Breast epithelium (tissue), 3 donors: Measurements from ENCODE around the gene POLN.

Source experiments
- POLR2A ChIP-seq: fragments of 450-650 bp; IDR thresholded peaks from one replicate; pipeline ENCODE4 v1.6.1; 2016; ENCODE audit warnings: antibody characterized with exemption, mild to moderate bottlenecking, moderate library complexity
- TF ChIP-seq, protein P1 (sequence below), 3 donors: fragments of 450-650 bp; IDR thresholded peaks; one replicate each; pipeline ENCODE4 v1.5.1; 2016 to 2017; ENCODE audit warnings: antibody characterized with exemption in 3 of 3, mild to moderate bottlenecking in 3 of 3, moderate library complexity in 3 of 3

DNA sequence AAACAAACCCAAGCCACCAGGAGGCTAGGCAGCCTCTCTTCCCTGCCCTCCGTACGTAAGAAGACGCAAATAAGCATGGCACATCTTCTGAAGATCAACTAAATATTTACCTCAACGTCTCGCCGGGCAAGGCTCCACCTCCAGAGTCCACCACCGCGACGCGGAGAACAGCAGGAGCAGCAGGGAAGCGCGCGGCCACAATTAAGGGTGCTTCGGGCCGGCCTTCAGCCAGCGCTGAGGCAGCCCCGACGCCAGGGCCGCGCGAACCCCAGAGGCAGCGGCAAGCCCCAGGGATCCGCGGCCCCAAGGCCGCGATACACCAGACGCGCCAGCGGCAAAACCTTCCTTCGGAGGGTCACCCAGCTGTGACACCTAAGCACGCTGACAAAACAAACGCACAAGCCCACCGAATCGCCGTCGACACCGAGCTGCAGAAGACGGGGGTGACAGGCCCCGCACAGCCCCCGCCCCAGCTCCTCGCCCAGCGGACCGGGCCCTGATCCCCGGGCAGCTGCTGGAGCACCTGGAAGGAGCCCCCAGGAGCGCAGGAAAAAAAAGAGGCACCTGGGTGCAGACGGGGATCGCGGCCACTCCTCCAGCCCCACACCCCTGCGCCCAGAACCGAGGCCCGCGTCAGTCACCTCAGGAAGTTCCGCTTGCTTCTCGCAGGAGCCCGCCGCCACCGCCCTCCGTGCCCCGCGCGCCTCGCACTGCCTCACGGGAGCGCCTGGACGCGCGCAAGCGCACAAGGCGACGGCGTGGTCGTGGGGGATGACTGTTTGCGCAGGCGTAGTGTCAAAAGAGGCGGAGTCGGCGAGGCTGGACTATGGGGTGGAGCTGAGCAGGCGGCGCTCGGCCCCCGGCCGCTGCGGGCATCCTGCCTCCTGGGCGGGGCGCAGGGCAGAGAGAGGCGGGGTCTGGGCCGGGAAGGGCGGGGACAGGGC lies at the start of gene POLN, which contains the start of gene HAUS3:
- peak; percentile 19 for TF ChIP-seq POLR2A
- TF ChIP-seq, protein P1, sequence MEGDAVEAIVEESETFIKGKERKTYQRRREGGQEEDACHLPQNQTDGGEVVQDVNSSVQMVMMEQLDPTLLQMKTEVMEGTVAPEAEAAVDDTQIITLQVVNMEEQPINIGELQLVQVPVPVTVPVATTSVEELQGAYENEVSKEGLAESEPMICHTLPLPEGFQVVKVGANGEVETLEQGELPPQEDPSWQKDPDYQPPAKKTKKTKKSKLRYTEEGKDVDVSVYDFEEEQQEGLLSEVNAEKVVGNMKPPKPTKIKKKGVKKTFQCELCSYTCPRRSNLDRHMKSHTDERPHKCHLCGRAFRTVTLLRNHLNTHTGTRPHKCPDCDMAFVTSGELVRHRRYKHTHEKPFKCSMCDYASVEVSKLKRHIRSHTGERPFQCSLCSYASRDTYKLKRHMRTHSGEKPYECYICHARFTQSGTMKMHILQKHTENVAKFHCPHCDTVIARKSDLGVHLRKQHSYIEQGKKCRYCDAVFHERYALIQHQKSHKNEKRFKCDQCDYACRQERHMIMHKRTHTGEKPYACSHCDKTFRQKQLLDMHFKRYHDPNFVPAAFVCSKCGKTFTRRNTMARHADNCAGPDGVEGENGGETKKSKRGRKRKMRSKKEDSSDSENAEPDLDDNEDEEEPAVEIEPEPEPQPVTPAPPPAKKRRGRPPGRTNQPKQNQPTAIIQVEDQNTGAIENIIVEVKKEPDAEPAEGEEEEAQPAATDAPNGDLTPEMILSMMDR (IDR thresholded peaks at IDR 0.05) = no peak
